ENCODE results near the gene SULF2.

The SULF2 gene

GRCh38 chr20:47638851-47639250 is 146.4 kb downstream of the SULF2 start:
- no peak overlapping the region for H3K27ac ChIP-seq
- H3K4me3 ChIP-seq, result no peak overlapping the region

- Histone ChIP-seq H3K27ac (no peak overlapping the region), H3K4me3 (no peak overlapping the region)
Observed at GRCh38 chr20:47635256-47635655, 150.0 kb downstream of the SULF2 start.

GRCh38 chr20:47631078-47631477 is 154.2 kb downstream of the SULF2 start:
- H3K4me3 ChIP-seq, result no peak overlapping the region

GRCh38 chr20:47629907-47630306 is 155.4 kb downstream of the SULF2 start:
- no peak overlapping the region for H3K4me3 ChIP-seq
- no peak overlapping the region for H3K27ac ChIP-seq

More at GRCh38 chr20:47631078-47631477, 154.2 kb downstream of the SULF2 start:
- H3K27ac ChIP-seq, result no peak overlapping the region

GRCh38 chr20:47627540-47627939 is 157.7 kb downstream of the SULF2 start:
- no peak overlapping the region for H3K27ac ChIP-seq
- H3K4me3 ChIP-seq, result no peak overlapping the region

- Histone ChIP-seq H3K27ac (no peak overlapping the region), H3K4me3 (no peak overlapping the region)
Observed at GRCh38 chr20:47623206-47623605, 162.1 kb downstream of the SULF2 start.

GRCh38 chr20:47622118-47622665 is 163.1 kb downstream of the SULF2 start:
- Histone ChIP-seq H3K27ac (no peak overlapping the region), H3K4me3 (no peak overlapping the region)

GRCh38 chr20:47620808-47621805 is 164.2 kb downstream of the SULF2 start:
- Histone ChIP-seq H3K4me3 (no peak overlapping the region), H3K27ac (no peak overlapping the region)

GRCh38 chr20:47618479-47618878 is 166.8 kb downstream of the SULF2 start:
- Histone ChIP-seq H3K4me3 (no peak overlapping the region), H3K27ac (no peak overlapping the region)

- Histone ChIP-seq H3K4me3 (no peak overlapping the region), H3K27ac (no peak overlapping the region)
Observed at GRCh38 chr20:47614703-47615309, 170.5 kb downstream of the SULF2 start.

- Histone ChIP-seq H3K27ac (no peak overlapping the region), H3K4me3 (no peak overlapping the region)
Observed at GRCh38 chr20:47612670-47613069, 172.6 kb downstream of the SULF2 start.

- Histone ChIP-seq H3K4me3 (no peak overlapping the region), H3K27ac (no peak overlapping the region)
Observed at GRCh38 chr20:47611785-47612184, 173.5 kb downstream of the SULF2 start.

GRCh38 chr20:47610945-47611250 is 174.4 kb downstream of the SULF2 start:
- Histone ChIP-seq H3K4me3 (no peak overlapping the region), H3K27ac (peak overlapping the region in 2 of 21 experiments; percentile 6 to 63)

GRCh38 chr20:47610247-47610944 is 174.9 kb downstream of the SULF2 start:
- Histone ChIP-seq H3K4me3 (no peak overlapping the region), H3K27ac (peak overlapping the region in 9 of 21 experiments; percentile 6 to 66 (median 47))

- Histone ChIP-seq H3K27ac (no peak overlapping the region), H3K4me3 (no peak overlapping the region)
Observed at GRCh38 chr20:47609001-47609400, 176.3 kb downstream of the SULF2 start.
